GM03348 (cell line): Measurements from ENCODE around the gene MNT.

Experiments
- DNase-seq: peaks from one replicate; pipeline ENCODE4 v3.0.0; 2012; ENCODE audit warnings: low spot score

MNT gene

GRCh38 chr17:2396192-2396567 is 4.7 kb downstream of the MNT start:
- DNase-seq: no peak

- DNase-seq: no peak
Observed at GRCh38 chr17:2395258-2396181, 5.3 kb downstream of the MNT start.

- DNase-seq: no peak
Observed at GRCh38 chr17:2394775-2395201, 6.1 kb downstream of the MNT start.

GRCh38 chr17:2393954-2394749 is 6.7 kb downstream of the MNT start:
- no peak for DNase-seq

GRCh38 chr17:2393174-2393953 is 7.5 kb downstream of the MNT start:
- peak; percentile 94 for DNase-seq

- peak; percentile 96 for DNase-seq
Observed at GRCh38 chr17:2392252-2393173, 8.3 kb downstream of the MNT start.

GRCh38 chr17:2391597-2392251 is 9.1 kb downstream of the MNT start:
- DNase-seq: no peak

- DNase-seq: peak; percentile 40
Observed at GRCh38 chr17:2390199-2390836, 10.5 kb downstream of the MNT start.

GRCh38 chr17:2388683-2389055 is 12.2 kb downstream of the MNT start:
- no peak for DNase-seq

GRCh38 chr17:2388020-2388682 is 12.7 kb downstream of the MNT start:
- DNase-seq: no peak

- DNase-seq: no peak
Observed at GRCh38 chr17:2387086-2388019, 13.5 kb downstream of the MNT start.

- no peak for DNase-seq
Observed at GRCh38 chr17:2386400-2387085, 14.3 kb downstream of the MNT start.

- DNase-seq: no peak
Observed at GRCh38 chr17:2385240-2386210, 15.3 kb downstream of the MNT start.

GRCh38 chr17:2384439-2385127 is 16.3 kb downstream of the MNT start:
- DNase-seq: no peak

- DNase-seq: no peak
Observed at GRCh38 chr17:2383628-2384167, 17.2 kb downstream of the MNT start.
